ENCODE data around the gene TAC3.
"Not testable (repeated sequence)": the region's sequence is repeated elsewhere in the genome, so short reads cannot be mapped to it uniquely, and the experiment has no call there.

Gene TAC3

GRCh38 chr12:57019983-57020719, 3.8 kb upstream of the TAC3 start:
- no peaks in the 10 kb centered on the region for H3K36me3 Mint-ChIP-seq
- H3K27ac Mint-ChIP-seq = no peak overlapping the region
- H3K4me3 Mint-ChIP-seq = no peak overlapping the region
- DNase-seq (ENCODE audit: low spot score in 2 of 2) (no peak), ATAC-seq (no peak)
- no peaks in the 10 kb centered on the region for H3K4me1 Mint-ChIP-seq
- no peaks in the 10 kb centered on the region for H3K9me3 Mint-ChIP-seq

- DNase-seq (ENCODE audit: low spot score in 2 of 2) (no peak), ATAC-seq (no peak)
- no peak overlapping the region for H3K27ac Mint-ChIP-seq
- no peaks in the 10 kb centered on the region for H3K9me3 Mint-ChIP-seq
- no peaks in the 10 kb centered on the region for H3K36me3 Mint-ChIP-seq
- no peaks in the 10 kb centered on the region for H3K4me1 Mint-ChIP-seq
- H3K4me3 Mint-ChIP-seq = no peak overlapping the region
Observed at GRCh38 chr12:57018906-57019305, 2.6 kb upstream of the TAC3 start.

GRCh38 chr12:57018353-57018752, 2.0 kb upstream of the TAC3 start:
- H3K36me3 Mint-ChIP-seq; H3K4me3 Mint-ChIP-seq; H3K9me3 Mint-ChIP-seq; H3K27ac Mint-ChIP-seq; DNase-seq (ENCODE audit: low spot score in 2 of 2); ATAC-seq; H3K4me1 Mint-ChIP-seq: not testable (repeated sequence)

- Mint-ChIP-seq H3K36me3 (no peaks in the 10 kb centered on the region), H3K4me3 (no peak overlapping the region), H3K4me1 (peaks cover 16% of the 10 kb centered on the region), H3K27ac (peak overlapping the region; percentile 7), H3K9me3 (no peaks in the 10 kb centered on the region)
- no peak for DNase-seq (ENCODE audit: low spot score in 2 of 2)
- ATAC-seq = no peak
Observed at GRCh38 chr12:57012600-57013465, 3.5 kb downstream of the TAC3 start.

GRCh38 chr12:57011438-57012424, 4.6 kb downstream of the TAC3 start:
- Mint-ChIP-seq H3K4me1 (peaks cover 23% of the 10 kb centered on the region), H3K4me3 (no peak overlapping the region), H3K27ac (no peak overlapping the region), H3K9me3 (no peaks in the 10 kb centered on the region), H3K36me3 (peaks cover 4% of the 10 kb centered on the region)
- no peak for DNase-seq (ENCODE audit: low spot score in 2 of 2)
- peak; percentile 71 for ATAC-seq

- DNase-seq (ENCODE audit: low spot score in 2 of 2) (no peak), ATAC-seq (no peak)
- H3K4me3 Mint-ChIP-seq = no peak overlapping the region
- no peaks in the 10 kb centered on the region for H3K9me3 Mint-ChIP-seq
- H3K36me3 Mint-ChIP-seq = peaks cover 6% of the 10 kb centered on the region
- peaks cover 27% of the 10 kb centered on the region for H3K4me1 Mint-ChIP-seq
- H3K27ac Mint-ChIP-seq = no peak overlapping the region
Observed at GRCh38 chr12:57010627-57011247, 5.6 kb downstream of the TAC3 start.

GRCh38 chr12:57009949-57010626, 6.2 kb downstream of the TAC3 start:
- DNase-seq (ENCODE audit: low spot score in 2 of 2) (no peak), ATAC-seq (no peak)

GRCh38 chr12:57008178-57008577, 8.2 kb downstream of the TAC3 start:
- peaks cover 19% of the 10 kb centered on the region for H3K36me3 Mint-ChIP-seq
- peaks cover 47% of the 10 kb centered on the region for H3K4me1 Mint-ChIP-seq
- DNase-seq (ENCODE audit: low spot score in 2 of 2) = no peak
- ATAC-seq = peak; percentile 33
- H3K9me3 Mint-ChIP-seq = no peaks in the 10 kb centered on the region
- no peak overlapping the region for H3K27ac Mint-ChIP-seq
- H3K4me3 Mint-ChIP-seq = no peak overlapping the region

More at GRCh38 chr12:57009949-57010626, 6.2 kb downstream of the TAC3 start:
- H3K36me3 Mint-ChIP-seq = peaks cover 6% of the 10 kb centered on the region
- no peaks in the 10 kb centered on the region for H3K9me3 Mint-ChIP-seq
- H3K27ac Mint-ChIP-seq = no peak overlapping the region
- peaks cover 33% of the 10 kb centered on the region for H3K4me1 Mint-ChIP-seq
- H3K4me3 Mint-ChIP-seq = no peak overlapping the region

- ATAC-seq (no peak), DNase-seq (ENCODE audit: low spot score in 2 of 2) (no peak)
- Mint-ChIP-seq H3K4me1 (peaks cover 45% of the 10 kb centered on the region), H3K9me3 (no peaks in the 10 kb centered on the region), H3K36me3 (peaks cover 32% of the 10 kb centered on the region), H3K4me3 (peak overlapping the region; percentile 96), H3K27ac (peak overlapping the region; percentile 84)
Observed at GRCh38 chr12:57006809-57007475, 9.4 kb downstream of the TAC3 start.

GRCh38 chr12:57005980-57006808, 10.1 kb downstream of the TAC3 start, which contains the start of gene ZBTB39:
TSS of gene ZBTB39 (minus strand) at chr12:57006546. CDS start at chr12:57004917, 1,629 bp downstream.
- H3K9me3 Mint-ChIP-seq = no peaks in the 10 kb centered on the region
- DNase-seq (ENCODE audit: low spot score in 2 of 2) (peak; percentile 68 to 82), ATAC-seq (peak; percentile 87)
- peak within 1 kb of the TSS; percentile 96 for H3K4me3 Mint-ChIP-seq
- peak within 1 kb of the TSS; percentile 89 for H3K27ac Mint-ChIP-seq
- H3K36me3 Mint-ChIP-seq = peaks cover 38% of the 10 kb centered on the region
- H3K4me1 Mint-ChIP-seq = peaks cover 44% of the 10 kb centered on the region

GRCh38 chr12:57004651-57005050, 11.7 kb downstream of the TAC3 start:
- H3K9me3 Mint-ChIP-seq = no peaks in the 10 kb centered on the region
- no peak overlapping the region for H3K27ac Mint-ChIP-seq
- peak overlapping the region; percentile 96 for H3K4me3 Mint-ChIP-seq
- peaks cover 58% of the 10 kb centered on the region for H3K4me1 Mint-ChIP-seq
- DNase-seq (ENCODE audit: low spot score in 2 of 2) (no peak), ATAC-seq (no peak)
- peaks cover 50% of the 10 kb centered on the region for H3K36me3 Mint-ChIP-seq

GRCh38 chr12:57003395-57003794, 12.9 kb downstream of the TAC3 start:
- H3K4me1 Mint-ChIP-seq = peaks cover 70% of the 10 kb centered on the region
- ATAC-seq = no peak
- no peak for DNase-seq (ENCODE audit: low spot score in 2 of 2)
- H3K27ac Mint-ChIP-seq = no peak overlapping the region
- H3K36me3 Mint-ChIP-seq = peaks cover 60% of the 10 kb centered on the region
- H3K9me3 Mint-ChIP-seq = no peaks in the 10 kb centered on the region
- no peak overlapping the region for H3K4me3 Mint-ChIP-seq

- DNase-seq (ENCODE audit: low spot score in 2 of 2) = peak; percentile 64 to 87
- no peaks in the 10 kb centered on the region for H3K9me3 Mint-ChIP-seq
- peaks cover 71% of the 10 kb centered on the region for H3K4me1 Mint-ChIP-seq
- no peak overlapping the region for H3K4me3 Mint-ChIP-seq
- peak overlapping the region; percentile 65 for H3K27ac Mint-ChIP-seq
- H3K36me3 Mint-ChIP-seq = peaks cover 54% of the 10 kb centered on the region
- peak; percentile 29 for ATAC-seq
Observed at GRCh38 chr12:57001448-57001906, 14.9 kb downstream of the TAC3 start.

All from stimulated activated effector memory CD8-positive, alpha-beta T cell treated with anti-CD3 and anti-CD28 coated beads, Interleukin-12 subunit alpha, Interleukin-12 subunit beta, amount 100 ng/mL, for 72 hours (primary cell).